GDM1 (cell line): Measurements from ENCODE around the gene GRIPAP1.
"Not testable (repeated sequence)": the region's sequence is repeated elsewhere in the genome, so short reads cannot be mapped to it uniquely, and the experiment has no call there.

Experiments used
- DNase-seq: peaks from one replicate; lab custom pipeline; 2025; lab: John Stamatoyannopoulos, UW

GRIPAP1 gene

GRCh38 chrX:48997455-48997854 lies 4.6 kb downstream of the GRIPAP1 start:
- no peak for DNase-seq

GRCh38 chrX:48996969-48997368 lies 5.1 kb downstream of the GRIPAP1 start:
- DNase-seq = no peak

DNA sequence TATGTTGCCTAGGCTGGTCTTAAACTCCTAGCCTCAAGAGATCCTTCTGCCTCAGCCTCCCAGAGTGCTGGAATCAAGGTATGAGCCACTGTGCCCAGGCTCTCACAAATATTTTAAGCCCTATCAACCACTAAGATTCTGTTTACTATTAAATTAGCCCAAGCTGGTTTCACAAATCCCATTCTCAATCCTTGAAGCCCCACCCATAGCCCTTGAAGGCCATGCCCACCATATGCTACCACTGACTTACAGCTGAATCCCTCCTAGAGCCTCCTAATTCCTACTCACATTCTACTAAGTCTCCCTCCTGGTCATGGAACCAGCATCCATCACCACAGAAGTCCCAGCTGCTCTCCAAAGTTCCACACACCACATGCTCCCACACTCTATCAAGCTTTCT lies 9.7 kb downstream of the GRIPAP1 start:
- no peak for DNase-seq

- no peak for DNase-seq
These were observed 12.6 kb downstream of the GRIPAP1 start for GRCh38 chrX:48989483-48989882.

DNA sequence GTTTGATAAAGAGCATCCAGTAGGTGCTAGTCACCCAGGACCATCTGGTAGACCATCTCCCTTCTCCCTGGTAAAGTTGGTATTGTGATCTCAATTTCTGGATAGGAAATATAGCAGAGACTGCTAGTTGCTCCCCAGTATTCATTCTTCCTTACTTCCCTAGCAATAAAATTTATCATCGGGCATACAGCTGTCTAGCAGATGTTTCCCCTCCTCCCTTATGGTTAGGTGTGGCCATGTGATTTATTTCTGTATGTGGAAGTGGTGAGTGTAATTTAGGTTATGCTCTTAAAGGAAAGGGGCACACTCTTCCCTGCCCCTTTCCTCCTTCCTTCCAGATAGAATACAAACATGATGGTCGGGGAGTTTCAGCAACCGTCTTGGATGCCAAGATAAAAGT lies 18.2 kb downstream of the GRIPAP1 start:
- DNase-seq = no peak

DNA sequence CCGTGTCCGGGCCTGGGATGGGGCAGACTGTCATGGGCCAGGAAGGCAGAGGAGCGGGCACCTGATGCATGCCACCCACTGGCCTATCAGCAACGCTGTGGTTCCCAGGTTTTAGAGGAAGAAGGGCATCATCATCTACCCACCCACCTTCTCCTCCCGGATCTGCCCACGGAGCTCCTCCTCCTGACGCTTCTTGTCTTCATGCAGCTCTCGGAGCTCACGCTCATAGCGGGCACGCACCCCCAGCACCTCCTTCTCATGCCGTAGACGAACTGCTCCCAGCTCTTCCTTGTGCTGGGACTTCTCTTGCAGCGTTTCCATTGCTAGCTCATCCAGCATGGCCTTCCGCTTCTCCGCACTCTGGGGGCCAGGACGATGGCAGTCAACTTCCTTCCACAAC lies 19.0 kb downstream of the GRIPAP1 start:
- DNase-seq = no peak

DNA sequence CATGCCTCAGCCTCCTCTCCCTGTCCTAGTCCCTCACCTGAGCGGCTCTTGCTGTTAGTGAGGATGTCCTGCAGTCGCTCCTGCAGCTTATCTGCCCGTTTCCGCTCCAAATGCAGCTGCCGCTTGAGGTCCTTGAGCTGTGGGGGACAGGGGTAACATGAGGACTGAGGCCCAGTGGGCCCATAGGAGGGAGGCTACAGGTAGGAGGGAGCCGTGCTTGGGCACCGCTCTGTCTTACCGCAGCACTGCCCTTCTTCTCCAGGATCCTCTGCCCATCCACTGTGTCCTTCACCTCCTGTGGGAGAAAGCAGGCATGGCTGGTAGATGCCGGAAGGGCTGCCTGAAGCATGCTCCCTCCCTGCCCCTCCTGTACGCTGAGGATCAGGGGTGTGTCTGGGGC lies 20.9 kb downstream of the GRIPAP1 start:
- no peak for DNase-seq

DNA sequence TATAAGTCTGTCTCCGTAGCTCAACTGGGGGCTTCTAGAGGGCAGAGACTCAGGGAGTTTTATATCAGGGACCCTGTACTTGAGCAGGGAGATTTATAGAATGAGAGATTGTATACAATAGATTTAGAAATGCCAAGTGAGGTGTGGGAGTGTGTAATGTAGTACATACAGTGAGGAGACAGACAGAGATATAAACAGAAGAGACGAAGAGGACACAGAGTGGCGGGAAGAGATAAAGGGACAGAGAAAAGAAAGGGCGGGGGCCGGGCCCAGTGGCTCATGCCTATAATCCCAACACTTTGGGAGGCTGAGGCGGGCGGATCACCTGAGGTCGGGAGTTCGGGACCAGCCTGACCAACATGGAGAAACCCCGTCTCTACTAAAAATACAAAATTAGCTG lies 21.7 kb downstream of the GRIPAP1 start:
- not testable (repeated sequence) for DNase-seq

- no peak for DNase-seq
These were observed 23.8 kb downstream of the GRIPAP1 start for GRCh38 chrX:48978226-48978625.

GRCh38 chrX:48976086-48976485 lies 26.0 kb downstream of the GRIPAP1 start:
- no peak for DNase-seq

DNA sequence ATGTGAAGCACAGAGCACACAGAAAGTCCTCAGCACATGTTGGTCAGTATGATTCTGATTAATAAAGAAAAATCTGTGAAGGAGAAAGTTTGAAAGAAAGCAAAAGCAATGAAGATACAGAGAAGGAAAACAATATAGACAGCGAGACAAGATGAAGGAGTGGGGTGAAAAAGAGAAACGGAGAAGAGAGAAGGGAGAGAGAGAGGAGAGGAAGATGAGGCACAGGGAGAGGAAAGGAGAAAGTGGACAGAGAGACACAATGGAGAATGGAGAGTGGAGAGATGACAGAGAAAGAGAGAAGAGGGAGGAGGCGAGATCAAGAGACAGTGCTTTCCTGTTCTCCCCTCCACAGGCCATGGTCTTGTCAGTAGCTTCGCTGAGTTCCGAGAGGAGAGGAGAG lies 26.5 kb downstream of the GRIPAP1 start:
- DNase-seq = no peak

- no peak for DNase-seq
These were observed 27.0 kb downstream of the GRIPAP1 start for GRCh38 chrX:48975041-48975440.

- no peak for DNase-seq
These were observed 27.5 kb downstream of the GRIPAP1 start for GRCh38 chrX:48974574-48974973.

- no peak for DNase-seq
These were observed 28.0 kb downstream of the GRIPAP1 start for GRCh38 chrX:48974033-48974432.

DNA sequence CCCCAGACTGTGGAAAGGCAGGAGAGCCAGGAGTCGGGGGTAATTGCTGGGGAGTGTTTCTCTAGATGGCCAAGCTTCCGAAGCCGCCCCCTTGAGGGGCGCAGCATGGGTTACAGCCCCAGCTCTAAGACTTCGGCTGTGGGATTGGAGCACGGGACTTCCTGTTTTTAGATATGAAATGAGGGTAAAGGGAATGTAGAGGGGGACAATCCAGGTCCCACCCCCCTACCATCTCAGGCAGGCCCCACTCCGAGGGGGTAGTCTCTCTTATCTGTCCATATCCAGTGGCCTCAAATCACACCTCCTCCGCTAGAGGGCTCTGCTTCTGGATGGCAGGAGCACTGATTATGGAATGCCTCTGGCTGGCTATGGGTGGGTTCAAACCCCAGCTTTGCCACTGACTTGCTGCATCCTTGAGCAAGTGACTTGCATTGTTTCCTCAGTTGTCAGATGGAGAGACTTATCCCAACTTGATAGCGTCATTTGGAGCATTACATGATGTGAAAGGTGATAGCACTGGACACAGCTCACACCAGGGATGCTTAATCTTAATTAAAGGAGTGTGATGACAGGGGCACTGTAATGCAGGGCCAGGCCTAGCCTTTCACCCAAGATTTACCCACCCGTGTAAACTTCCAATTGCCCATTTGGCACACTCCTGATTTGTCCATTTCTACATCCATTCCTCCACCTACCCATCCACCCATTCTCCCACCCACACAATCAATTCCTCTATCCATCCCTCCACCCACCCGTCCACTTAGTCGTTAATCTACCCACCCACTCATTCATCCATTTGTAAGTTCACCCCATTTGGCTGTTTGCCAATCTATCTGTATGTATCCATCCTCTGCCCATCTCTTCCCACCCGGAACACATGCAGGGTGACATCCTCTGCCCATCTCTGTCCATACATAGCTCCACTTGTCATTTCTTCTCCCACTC lies 29.6 kb downstream of the GRIPAP1 start:
- peak; percentile 21 for DNase-seq

DNA sequence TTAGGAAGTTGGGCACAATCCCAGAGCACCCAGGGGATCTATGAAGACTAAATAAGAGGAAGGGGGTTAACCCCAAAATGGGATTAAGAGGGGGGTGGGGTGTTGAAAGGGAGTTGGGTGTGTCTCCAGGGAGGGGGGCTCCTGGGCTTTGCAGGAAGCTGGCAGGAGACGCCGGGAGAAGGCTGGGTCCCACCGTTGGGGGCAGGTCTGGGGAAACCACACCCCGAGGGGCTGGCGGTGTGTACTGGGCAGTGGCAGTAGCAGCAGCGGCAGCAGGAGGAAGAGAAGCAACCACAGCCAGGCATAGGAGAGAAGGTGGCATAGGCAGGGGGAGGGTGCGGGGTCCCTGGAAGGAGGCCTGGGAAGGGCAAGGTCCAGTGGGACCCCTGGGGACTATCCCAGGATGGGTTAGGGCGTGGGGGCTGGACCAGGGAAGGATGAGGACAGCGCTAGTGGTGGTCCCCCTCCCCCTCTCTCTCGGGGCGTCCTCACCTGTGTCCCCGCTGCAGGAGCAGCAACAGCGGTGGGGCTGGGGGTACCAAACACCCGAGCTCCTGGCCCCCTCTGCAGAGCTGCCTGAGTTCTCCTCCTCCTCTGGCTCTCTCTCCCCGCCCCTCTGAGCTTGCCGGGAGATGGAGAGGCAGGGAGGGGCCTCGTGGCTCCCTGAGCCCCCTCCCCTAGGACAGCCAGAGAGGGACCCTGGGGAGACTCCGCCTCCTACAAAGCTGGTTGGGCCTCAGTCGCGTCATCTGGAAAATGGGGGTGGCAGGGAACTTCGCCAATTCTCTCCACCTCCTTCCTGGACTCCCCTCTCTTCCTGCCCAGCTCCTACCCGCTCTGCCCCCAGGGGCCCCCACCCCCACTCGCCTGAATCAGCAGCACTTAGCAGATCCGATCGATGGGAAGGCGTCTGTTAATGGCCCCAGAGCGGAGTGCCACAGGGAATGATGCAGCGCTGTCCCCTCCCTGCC lies 30.5 kb downstream of the GRIPAP1 start, which contains the start of gene KCND1:
Gene KCND1, minus strand, starts transcription at position 596 of the 971 bp plus-strand sequence. CDS start 1,573 bp downstream, outside the sequence.
- DNase-seq = peak; percentile 10

DNA sequence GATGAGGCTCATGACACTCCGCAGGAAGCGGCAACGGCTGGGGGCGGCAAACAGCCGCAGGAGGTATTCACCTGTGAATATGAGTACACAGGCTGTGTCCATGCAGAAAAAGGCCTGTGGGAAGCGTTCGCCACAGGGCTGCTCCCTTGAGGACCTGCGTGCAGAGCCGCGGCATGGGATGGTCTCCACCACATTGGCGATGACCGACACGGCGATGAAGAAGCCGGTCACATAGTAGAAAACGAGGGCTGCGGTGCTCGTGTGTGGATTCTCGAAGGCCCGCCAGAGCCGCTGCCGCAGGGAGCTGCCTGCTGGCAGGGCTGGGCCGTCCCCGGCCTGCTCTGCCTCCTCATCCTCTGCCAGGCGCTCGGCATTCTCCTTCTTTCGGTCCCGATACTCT lies 32.6 kb downstream of the GRIPAP1 start:
- DNase-seq = no peak

- no peak for DNase-seq
These were observed 33.7 kb downstream of the GRIPAP1 start for GRCh38 chrX:48968377-48968776.

DNA sequence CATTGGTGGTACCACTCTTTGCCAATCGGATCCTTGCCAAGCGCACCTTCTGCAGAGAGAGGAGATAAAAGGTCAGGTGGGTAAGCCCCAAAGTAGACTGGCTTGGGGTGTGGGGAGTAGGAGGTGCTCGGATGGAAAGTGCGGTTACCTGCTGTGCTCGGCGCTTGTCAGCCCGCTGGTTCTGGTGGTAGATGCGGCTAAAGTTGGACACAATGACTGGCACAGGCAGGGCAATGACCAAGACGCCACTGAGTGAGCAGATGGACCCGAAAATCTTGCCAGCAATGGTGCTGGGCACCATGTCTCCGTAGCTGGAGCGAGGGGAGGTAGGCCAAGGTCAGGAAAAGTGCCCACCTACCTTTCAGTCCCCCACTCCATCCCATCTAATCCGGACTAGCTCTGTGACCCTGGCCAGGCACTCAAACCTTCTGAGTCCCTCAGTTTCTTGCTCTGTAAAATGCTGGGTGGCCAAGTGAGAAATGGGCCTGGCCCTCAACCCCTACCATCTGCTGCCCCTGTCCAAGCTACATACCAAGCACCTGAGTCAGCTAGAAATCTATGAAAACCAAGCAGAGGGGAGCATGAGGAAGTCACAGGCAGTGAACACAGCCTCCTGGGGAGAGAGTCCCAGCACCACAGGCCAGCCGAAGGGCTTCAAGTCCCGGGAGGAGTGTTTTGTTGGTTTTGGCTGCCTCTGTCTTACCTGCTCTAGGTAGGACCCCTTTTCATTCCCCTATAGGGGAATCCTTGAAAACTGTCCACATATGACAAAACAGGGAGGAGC lies 35.1 kb downstream of the GRIPAP1 start:
- no peak for DNase-seq

DNA sequence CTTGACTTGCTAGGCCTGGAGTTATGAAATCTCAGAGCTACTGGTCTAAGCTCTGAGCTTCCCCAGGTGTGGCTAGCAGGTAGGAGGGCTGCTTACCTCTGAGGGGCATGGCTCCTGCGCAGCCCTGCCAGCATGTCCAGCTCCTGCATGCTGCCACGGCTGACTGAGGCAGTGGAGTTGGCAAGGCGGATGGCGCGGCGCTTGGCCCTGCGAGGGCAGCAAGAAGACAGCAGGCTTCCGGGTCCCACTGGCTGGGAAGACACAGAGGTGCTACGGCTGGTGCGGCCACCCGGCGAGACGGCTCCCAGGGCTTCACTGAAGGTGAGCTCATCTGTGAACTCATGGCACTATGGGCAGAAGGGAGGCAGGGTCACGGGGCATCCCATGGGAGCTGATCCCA lies 36.1 kb downstream of the GRIPAP1 start:
- no peak for DNase-seq

DNA sequence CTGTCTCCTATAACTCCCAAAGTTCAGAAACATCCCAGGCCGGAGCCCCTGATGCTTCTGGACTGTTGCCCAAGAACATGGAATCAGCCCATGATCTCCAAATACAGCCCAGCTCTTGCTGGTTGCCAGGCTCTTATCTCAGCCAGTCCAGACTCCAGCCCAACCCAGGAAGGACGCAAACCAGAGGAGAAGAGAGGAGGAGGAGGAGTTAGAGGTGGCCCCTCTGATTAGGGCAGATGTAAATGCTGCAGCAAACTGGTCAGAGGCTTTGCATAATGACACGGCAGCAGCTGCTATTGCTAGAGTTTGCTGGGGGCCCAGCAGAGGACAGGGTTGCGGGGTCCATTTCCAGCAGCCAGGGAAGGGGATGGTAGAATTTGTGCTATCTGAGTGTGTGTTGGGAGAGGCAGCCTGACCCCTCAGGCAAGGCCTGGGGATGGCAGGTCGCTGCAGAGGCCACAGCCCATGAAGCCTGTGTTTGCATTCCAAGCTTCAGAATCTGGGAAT lies 40.4 kb downstream of the GRIPAP1 start:
- no peak for DNase-seq

DNA sequence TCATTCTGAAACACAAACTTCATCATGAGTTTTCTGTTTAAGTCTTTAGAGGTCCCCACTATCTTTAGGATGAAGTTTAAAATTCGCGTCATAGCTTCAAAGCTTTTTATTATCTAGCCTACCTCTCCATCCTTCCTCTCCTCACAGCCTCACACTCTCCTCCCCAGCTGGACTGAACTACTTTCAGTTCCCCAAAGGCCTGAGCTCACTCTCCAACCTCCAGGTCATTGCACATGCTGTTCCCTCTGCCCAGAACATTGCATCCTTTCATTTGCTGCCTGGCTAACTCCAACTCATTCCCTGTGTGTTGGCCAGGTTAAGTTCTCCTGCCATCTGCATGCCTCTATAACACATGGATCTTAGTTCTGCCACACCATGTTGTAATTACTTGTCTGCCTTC lies 41.8 kb downstream of the GRIPAP1 start:
- DNase-seq = no peak
